MCF 10A (cell line): ENCODE measurements around the gene THBD. TPM values are rescaled to one million over a fixed set of nuclear protein-coding genes. Genes with fewer than 3 reads are reported as not detected.

Experiments used
- BruUV-seq: library from RNA; stranded (reverse); fragments of 400-500 nt; replicated peaks from 2 replicates; lab custom pipeline; 2021; lab: Mats Ljungman, UMichigan
- CTCF ChIA-PET: fragments of 300-600 bp; sonication (Branson Sonifier 250); formaldehyde crosslinking; extraction: SDS; loops from one replicate; lab custom pipeline; 2021; ENCODE audit warnings: antibody characterized with exemption, inconsistent platforms; lab: Yijun Ruan, JAX
- POLR2A ChIA-PET: fragments of 300-600, 350-650 bp; sonication (Branson Sonifier 250); formaldehyde crosslinking; extraction: SDS; loops from one replicate; lab custom pipeline; 2020; ENCODE audit warnings: antibody characterized with exemption, inconsistent platforms; lab: Yijun Ruan, JAX
- DNase-seq: peaks from one replicate; pipeline ENCODE4 v3.0.0-alpha.2; 2018; ENCODE audit not compliant: unreplicated experiment
- H3K27ac Mint-ChIP-seq: one replicate; pipeline ENCODE4 v1.8.0; 2022; ENCODE audit warnings: mild to moderate bottlenecking, low read depth, mixed read lengths; ENCODE audit not compliant: unreplicated experiment
- H3K27me3 Mint-ChIP-seq: one replicate; pipeline ENCODE4 v1.8.0; 2022; ENCODE audit warnings: mixed read lengths; ENCODE audit not compliant: insufficient read depth, unreplicated experiment
- H3K36me3 Mint-ChIP-seq: one replicate; pipeline ENCODE4 v1.8.0; 2022; ENCODE audit warnings: mild to moderate bottlenecking, moderate library complexity, mixed read lengths; ENCODE audit not compliant: insufficient read depth, unreplicated experiment
- H3K4me1 Mint-ChIP-seq: one replicate; pipeline ENCODE4 v1.8.0; 2022; ENCODE audit warnings: mixed read lengths; ENCODE audit not compliant: insufficient read depth, unreplicated experiment
- H3K4me3 Mint-ChIP-seq: one replicate; pipeline ENCODE4 v1.8.0; 2022; ENCODE audit warnings: mild to moderate bottlenecking, moderate library complexity, mixed read lengths; ENCODE audit not compliant: unreplicated experiment
- H3K9me3 Mint-ChIP-seq: one replicate; pipeline ENCODE4 v1.8.0; 2022; ENCODE audit warnings: mixed read lengths; ENCODE audit not compliant: unreplicated experiment
- CTCF ChIP-seq: fragments of 200-600 bp; IDR thresholded peaks from one replicate; pipeline ENCODE4 v1.8.0; 2022; ENCODE audit warnings: antibody characterized with exemption, mild to moderate bottlenecking; ENCODE audit not compliant: unreplicated experiment
- intact Hi-C: fragments of 100-400 bp; cut with micrococcal nuclease; formaldehyde crosslinking; loops from 2 replicates; pipeline ENCODE4 v1.14.1; 2022
- total RNA-seq: library from RNA; stranded (reverse); gene quantifications from 2 replicates; pipeline ENCODE4 v1.2.3, GENCODE V29; 2022

THBD gene
- total RNA-seq, 1 experiment from 2014 or later: 15.4 TPM

GRCh38 chr20:23007462-23007861, 42.0 kb downstream of the THBD start:
- Mint-ChIP-seq H3K27me3 (no peaks in the 10 kb centered on the region), H3K27ac (no peak overlapping the region), H3K9me3 (no peaks in the 10 kb centered on the region), H3K36me3 (no peaks in the 10 kb centered on the region), H3K4me3 (no peak overlapping the region), H3K4me1 (peaks cover 8% of the 10 kb centered on the region)
- intact Hi-C loops: no loop called here
- POLR2A ChIA-PET: no interaction called here
- BruUV-seq: no TSS peak
- no peak for TF ChIP-seq CTCF
- CTCF ChIA-PET: interaction anchor here (0.6 to 1.5 kb wide), 3 partner anchors 9 to 194 kb away, joined by 3 to 4 read pairs (median 3); no protein-coding TSS in a partner anchor
- DNase-seq: no peak

- CTCF ChIA-PET: interaction anchor here (0.6 kb wide), 3 partner anchors 211 to 1694 kb away, joined by 3 read pairs; no protein-coding TSS in a partner anchor
- no TSS peak for BruUV-seq
- no peak for TF ChIP-seq CTCF
- Mint-ChIP-seq H3K27me3 (no peaks in the 10 kb centered on the region), H3K4me1 (peaks cover 8% of the 10 kb centered on the region), H3K27ac (no peak overlapping the region), H3K4me3 (no peak overlapping the region), H3K36me3 (no peaks in the 10 kb centered on the region), H3K9me3 (no peaks in the 10 kb centered on the region)
- intact Hi-C loops: no loop called here
- no peak for DNase-seq
- POLR2A ChIA-PET: no interaction called here
These were observed 43.7 kb downstream of the THBD start for GRCh38 chr20:23005776-23006175.

GRCh38 chr20:23003881-23004460, 45.5 kb downstream of the THBD start:
- intact Hi-C loops: no loop called here
- no peak for DNase-seq
- POLR2A ChIA-PET: no interaction called here
- no peak for TF ChIP-seq CTCF
- CTCF ChIA-PET: no interaction called here
- H3K36me3 Mint-ChIP-seq: no peaks in the 10 kb centered on the region
- no peaks in the 10 kb centered on the region for H3K4me1 Mint-ChIP-seq
- no peak overlapping the region for H3K27ac Mint-ChIP-seq
- no peak overlapping the region for H3K4me3 Mint-ChIP-seq
- no peaks in the 10 kb centered on the region for H3K9me3 Mint-ChIP-seq
- BruUV-seq: no TSS peak
- H3K27me3 Mint-ChIP-seq: no peaks in the 10 kb centered on the region

GRCh38 chr20:23003077-23003635, 46.3 kb downstream of the THBD start:
- Mint-ChIP-seq H3K4me3 (no peak overlapping the region), H3K9me3 (no peaks in the 10 kb centered on the region), H3K4me1 (no peaks in the 10 kb centered on the region), H3K27me3 (no peaks in the 10 kb centered on the region), H3K27ac (no peak overlapping the region), H3K36me3 (no peaks in the 10 kb centered on the region)
- TF ChIP-seq CTCF: no peak
- intact Hi-C loops: no loop called here
- ChIA-PET POLR2A (interaction anchor here (0.7 to 1.0 kb wide), 2 partner anchors 138 to 185 kb away, joined by 3 read pairs; no protein-coding TSS in a partner anchor), CTCF (interaction anchor here (0.5 to 0.7 kb wide), 2 partner anchors 11 to 242 kb away, joined by 3 read pairs; no protein-coding TSS in a partner anchor)
- BruUV-seq: no TSS peak
- DNase-seq: no peak
